ENCODE data around the gene CACNA1F.

- TF ChIP-seq CTCF (conservative IDR thresholded peaks at IDR 0.05; ENCODE audit: low read depth, low read length) = no peak
- TF ChIP-seq EZH2 (IDR thresholded peaks at IDR 0.05; ENCODE audit: borderline replicate concordance, low read depth, low read length, poor library complexity, severe bottlenecking) = no peak
Measured at GRCh38 chrX:49193542-49193964, 39.6 kb downstream of the CACNA1F start.

Measured in A673 (cell line).